HG02938 (cell line): ENCODE results near the gene FRMD1.

Source experiments
- ATAC-seq: cut with Tn5 transposase; IDR thresholded peaks from one replicate; pipeline ENCODE4 v1.9.1; 2021; ENCODE audit warnings: mild to moderate bottlenecking, moderate library complexity; ENCODE audit not compliant: unreplicated experiment

Gene FRMD1

GRCh38 chr6:168056892-168057527, 22.0 kb downstream of the FRMD1 start:
- no peak for ATAC-seq

- ATAC-seq = no peak
These were observed 23.1 kb downstream of the FRMD1 start for GRCh38 chr6:168055696-168056489.

GRCh38 chr6:168054765-168055560, 24.0 kb downstream of the FRMD1 start:
- no peak for ATAC-seq

DNA sequence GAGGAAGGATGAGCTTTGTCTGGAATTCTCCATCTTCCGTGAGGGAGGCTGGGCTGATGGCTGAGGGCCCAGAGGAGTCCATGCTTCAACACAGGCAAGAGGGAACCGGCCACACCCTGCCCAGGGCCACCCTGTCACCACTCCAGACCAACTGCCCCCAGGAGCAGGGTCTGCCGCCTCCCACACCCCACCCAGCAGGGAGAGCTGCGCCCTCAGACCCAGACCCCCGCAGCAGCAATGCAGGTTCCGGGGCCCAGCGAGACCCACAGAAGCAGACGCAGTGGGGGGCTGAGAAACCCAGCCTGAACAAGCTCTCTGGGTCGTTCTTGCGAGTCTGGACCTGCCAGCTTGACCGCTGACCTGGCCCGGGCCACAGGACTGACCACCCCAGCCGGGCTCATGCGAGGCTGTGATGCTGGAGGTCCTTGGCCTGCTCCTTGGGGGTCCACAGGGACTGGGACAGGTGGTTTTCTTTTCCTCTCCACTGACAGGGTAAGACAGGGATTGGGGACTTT, 25.0 kb downstream of the FRMD1 start:
- no peak for ATAC-seq

DNA sequence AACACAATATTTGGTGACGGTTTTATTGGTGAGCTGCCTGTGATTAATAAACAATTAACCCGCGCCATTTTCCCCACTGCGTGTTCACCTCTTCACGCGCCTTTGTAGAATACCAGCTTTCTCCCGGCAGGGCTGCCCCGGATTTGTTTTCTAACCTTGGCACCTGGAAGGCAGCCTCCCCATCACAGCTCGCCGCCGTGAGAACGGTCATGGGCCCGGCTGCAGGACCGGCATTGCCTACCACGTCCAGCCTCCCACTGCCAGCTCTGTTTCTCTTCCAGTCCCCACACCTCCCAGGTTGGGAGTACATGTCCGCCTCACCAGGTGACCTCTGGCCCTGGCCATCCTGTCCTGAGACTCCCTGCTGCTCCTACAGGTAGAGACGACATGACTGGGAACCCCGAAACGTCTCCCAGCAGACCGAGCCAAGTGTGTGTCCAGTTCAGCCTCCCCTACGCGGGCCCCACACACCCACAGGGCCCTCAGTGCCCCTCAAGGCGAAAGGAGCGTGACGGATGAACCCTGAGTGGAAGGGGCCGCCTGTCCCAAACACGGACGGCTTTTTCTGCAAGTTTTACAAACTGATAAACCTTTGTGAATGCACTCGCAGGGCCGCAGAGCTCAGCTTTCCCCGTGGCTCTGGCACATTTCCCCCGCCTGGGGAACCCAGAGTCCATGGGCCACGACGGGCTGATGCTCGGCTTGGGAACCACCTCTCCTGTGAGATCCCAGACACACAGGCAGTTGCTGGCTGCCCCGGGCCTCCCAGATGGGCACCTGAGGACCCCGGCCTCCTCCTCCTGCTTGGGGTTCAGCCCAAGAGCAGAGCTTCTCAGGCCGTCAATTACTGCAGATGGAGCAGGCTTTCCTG, 25.7 kb downstream of the FRMD1 start:
- no peak for ATAC-seq

DNA sequence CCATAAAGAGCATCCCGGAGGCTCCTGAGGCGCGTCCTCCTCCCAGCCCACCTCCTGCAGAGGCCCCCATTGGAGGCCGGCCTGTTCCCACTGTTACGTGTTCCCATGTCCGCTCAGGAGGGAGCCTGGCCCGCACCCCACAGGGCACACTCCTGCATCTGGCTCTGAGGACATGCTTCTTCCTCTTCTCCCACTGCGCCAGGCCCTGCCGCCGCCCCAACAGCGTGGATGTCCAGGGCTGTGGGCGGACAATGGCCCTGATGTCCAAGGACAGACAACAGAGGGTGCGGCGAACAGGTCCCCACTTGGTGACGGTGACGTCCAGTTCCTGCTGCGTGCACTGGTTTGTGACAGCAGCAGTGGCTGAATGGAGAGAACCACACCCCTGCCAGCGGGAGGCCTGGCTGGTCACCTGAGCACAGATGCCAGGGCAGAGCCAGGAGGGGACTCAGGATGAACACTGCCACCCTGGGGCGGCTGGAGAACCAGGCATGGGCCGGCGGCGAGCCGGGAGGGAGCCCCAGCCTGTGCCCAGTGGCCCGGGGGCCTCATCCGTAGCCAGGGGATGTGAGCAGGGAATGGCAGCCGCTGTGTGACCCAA, 26.6 kb downstream of the FRMD1 start:
- ATAC-seq = no peak

DNA sequence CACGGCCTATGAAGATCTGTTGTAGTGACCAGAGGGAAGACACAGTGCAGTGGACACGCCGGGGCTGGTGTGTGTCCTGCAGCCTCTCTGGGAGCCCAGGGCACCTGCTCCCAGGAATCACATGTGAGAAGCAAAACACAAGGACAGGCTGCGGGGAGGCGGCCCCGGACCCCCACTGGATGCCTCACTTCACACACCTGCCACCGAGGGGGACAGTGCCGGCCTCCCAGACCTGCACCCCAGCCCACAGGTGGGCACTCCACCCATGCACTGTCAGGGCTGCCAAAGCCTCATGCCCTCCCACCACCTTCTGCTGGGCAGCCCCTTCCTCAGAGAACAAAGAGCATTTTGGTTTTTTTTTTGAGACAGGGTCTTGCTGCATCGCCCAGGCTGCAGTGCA, 27.4 kb downstream of the FRMD1 start:
- ATAC-seq = no peak

DNA sequence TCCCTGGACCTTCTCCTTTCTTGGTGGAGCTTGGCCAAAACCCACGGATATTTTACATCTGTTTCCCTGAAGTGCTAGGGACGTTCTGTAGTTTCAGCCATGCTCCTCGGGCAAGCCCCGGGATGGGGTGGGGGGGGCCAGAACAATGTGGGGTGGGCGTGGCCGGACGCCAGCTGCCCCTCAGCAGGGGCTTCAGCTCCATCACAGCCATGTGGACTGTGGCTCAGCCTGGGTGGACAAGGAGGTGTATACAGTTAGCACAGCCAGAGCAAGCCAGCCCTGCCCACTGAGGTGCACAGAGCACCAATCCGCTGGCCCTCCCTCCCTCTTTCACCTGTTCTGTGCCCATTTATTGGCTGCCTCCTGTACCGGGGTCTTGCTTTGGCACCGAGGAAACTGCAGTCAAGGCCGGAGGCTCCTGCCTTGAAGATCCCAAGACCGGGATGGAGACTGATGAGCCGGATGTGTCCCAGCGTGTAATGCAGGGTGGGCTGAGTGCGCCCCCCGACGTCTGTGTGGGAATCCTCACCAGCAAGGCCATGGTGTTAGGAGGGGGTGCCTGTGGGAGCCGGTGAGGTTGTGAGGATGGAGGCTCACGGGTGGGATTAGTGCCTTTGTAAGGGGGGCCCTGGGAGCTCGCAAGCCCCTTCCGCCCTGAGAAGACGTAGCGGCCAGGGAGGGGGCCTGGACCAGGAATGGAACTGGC, 28.0 kb downstream of the FRMD1 start:
- no peak for ATAC-seq

- no peak for ATAC-seq
These were observed 28.7 kb downstream of the FRMD1 start for GRCh38 chr6:168050225-168050880.

GRCh38 chr6:168049706-168050224, 29.2 kb downstream of the FRMD1 start:
- ATAC-seq = no peak

DNA sequence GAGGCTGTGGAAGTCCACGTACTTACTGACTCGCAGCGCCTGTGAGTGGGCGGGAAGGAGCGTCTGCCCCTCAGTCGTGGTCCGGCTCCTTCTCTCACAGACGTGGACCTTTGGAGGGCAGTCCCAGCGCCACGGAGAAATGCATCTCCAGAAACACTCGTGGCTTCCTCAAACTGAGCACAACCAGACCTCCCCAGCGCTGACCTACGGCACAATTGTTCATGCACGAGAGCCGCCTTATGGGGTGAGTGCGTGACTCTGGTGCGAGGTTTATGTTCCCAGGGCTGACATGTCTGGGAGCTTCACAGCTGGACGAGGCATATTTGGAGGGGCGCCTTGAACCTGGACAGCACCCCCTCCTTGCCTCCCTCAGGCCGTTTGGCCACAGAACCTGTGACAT, 29.7 kb downstream of the FRMD1 start:
- ATAC-seq = no peak

GRCh38 chr6:168048724-168049025, 30.3 kb downstream of the FRMD1 start:
- no peak for ATAC-seq

DNA sequence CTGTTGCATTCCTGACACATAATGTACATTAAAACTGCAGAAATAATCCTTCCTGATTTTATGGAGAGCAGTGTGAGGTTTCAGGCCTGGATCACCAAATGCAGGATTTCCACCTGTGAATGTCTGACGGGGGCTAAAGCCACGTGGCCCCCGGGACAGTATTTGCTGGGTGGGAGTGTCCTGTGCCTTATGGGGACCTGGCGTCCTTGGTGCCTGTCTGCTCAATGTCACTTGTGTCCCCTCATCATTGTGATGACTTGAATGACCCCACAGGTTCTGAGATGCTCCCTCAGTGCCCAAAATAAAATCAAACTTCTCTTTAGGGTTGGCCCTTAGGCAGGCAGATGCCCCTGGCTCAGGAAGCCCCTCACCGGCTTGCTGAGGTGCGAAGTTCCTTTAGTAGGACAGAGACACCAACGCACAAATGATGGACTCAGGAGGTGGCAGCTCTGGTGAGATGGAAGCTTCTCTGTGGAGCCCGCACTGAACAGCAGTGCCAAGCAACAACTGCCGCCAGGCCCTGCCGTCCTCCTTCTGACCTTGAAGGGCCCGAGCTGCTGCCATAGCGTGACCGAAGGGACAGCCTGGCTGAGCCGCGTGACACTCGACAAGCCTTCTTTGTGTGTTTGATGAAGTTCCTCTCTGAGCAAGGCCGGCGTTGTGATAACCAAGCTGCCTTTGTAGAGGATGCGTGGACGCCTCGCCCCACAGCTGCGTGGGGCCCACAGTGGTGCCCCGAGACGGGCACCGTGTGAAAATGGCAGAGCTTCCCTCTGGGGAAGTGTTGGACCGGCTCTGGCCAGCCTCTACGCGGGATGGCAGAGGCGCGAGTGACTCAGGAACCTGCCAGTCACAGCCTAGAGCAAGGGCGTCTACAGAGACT, 30.9 kb downstream of the FRMD1 start:
- ATAC-seq = no peak

DNA sequence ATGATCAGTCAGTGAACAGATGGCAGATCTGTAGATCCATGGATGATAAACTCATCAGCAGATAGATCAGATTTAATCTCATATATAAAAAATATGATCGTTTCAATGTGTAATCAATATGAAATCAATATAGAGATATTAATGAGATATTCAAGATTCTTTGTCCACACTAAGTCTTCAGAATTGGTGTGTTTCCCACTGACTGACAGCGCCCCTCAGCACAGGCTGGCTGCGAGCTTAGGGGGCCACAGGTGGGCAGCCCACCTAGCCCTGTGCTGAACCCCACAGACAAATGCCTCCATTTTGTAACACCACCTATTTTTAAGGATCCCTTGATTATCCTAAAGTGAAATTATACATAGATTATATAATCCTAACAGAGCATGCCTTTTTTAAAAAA, 32.3 kb downstream of the FRMD1 start:
- ATAC-seq = no peak

DNA sequence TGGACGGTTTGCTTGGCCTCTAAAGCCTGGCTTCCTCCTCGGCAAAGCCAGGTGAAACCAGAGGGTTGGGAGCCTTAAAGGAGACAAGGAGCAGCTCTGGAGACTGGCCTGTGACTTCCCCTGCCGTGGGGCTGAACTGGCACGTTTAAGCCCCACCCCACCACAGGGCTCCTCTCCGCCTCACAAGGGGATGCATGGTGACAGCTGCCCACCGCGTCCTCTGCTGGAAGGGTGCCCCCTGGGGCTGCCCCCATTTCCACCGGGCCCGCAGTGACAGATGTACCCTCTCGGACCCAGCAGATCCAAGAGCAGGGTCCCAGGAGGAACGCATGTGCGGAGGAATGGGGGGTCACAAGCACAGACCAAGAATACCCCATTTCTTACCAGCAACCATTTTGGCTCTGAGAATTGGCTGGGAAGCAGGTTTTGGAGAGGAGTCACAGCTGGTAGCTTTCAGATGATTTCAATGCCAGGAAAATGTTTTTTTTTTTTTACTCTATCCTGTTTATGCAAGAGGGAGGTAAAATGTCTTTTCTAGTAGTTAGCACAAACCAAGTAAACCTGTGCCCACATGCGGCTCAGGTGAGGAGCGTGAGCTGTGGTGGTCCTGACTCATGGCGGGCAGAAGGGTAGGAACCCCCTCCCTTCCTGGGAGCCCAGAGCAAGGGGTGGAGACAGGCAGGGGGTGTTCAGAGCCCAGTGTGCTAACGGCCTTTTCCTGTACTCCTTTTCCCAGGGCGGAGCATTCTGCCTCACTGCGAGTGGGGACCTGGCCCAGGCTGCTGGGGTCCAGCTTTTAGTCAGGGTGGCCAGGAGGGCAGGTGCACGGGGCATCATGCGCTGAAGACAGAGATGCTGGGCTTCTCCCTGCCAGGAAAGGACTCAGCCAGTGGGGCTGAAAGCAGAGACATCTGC, 33.0 kb downstream of the FRMD1 start:
- ATAC-seq = no peak

DNA sequence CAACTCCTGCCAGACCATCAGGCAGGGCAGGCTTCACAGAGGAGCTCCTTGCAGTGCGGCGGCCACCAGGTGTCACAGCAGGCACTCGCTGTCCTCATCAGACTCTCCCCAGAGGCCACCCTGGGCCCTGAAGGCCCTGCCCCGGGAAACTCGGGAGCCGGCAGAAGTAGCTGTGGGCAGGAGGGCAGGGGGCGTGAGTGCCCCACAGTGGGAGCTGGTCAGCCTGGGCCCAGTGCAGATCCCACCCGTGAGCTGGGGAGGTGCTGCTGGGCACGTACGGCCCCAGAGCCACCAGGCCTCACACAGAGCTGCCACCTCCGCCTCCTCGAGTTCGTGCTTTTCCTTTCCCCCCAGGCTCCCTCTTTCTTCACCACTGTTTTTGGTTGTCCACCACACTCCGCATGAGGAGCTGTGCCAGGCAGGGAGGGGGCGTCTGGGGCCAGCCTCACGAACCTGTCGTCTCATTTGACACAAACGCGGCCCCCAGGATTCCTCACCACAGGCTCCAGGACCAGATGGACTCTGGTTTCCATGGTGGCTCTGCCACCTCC, 33.8 kb downstream of the FRMD1 start:
- no peak for ATAC-seq
